ENCODE results near the gene RAB9A.

Gene RAB9A

DNA sequence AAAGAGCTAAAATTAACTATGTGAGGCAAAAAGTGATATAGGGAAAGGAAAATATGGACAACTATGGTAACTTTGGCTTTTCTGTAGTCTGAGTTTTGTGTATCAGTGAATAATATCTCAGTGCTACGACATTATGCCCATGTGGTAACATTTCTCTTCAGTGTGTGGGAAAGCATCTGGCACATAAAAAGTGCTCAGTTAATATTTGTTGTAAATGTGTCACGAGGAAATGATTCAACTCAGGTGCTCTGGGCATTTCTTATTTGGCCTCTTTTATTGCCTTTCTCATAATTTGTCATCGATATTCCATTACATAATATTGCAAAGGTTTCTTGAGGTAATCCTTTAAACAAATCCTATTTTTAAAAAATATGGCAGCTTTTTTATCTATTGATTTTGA is 63.2 kb downstream of the RAB9A start:
- DNase-seq = no peak

DNA sequence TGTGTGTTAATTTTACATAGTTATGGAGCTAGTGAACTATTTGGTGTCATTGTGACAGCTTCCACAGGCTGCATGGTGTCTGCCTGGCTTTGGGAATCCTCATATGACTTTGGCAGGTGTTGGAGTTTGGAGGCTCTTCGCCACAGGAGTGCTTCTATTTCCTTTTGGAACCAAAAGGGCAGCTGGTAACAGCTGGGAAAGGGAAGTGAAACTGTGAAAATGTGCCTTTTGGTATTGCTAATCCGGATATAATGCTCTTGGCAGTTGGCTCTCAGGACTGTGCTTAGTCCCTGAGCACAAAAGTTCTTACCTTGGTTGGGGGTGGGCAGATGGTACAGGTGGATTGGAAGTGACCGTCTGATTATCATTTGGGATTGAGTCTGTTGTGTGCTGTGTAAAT is 63.7 kb downstream of the RAB9A start:
- DNase-seq = peak in 1 of 2 experiments; percentile 12

DNA sequence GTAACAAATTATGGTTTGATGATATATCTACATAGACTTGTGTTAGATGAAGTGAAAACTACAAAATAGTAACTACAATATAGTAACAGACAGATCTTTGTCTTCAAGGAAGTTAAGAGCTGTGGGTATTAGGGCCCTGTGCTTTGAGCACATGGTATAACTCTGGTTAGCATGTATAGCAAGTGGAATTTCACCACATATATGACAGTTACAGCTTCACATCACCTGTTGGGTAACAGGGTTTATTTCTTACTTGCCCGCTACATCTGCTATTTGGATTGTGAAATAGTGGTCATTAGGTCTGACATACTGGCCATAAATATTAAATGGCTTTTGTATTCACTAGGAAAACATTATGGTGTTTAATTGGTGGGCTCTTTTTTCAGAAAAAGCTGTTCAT is 65.8 kb downstream of the RAB9A start:
- DNase-seq = no peak

- DNase-seq = no peak
These were observed 66.3 kb downstream of the RAB9A start for GRCh38 chrX:13755254-13755653.

GRCh38 chrX:13756381-13756780 is 67.5 kb downstream of the RAB9A start:
- no peak for DNase-seq

DNA sequence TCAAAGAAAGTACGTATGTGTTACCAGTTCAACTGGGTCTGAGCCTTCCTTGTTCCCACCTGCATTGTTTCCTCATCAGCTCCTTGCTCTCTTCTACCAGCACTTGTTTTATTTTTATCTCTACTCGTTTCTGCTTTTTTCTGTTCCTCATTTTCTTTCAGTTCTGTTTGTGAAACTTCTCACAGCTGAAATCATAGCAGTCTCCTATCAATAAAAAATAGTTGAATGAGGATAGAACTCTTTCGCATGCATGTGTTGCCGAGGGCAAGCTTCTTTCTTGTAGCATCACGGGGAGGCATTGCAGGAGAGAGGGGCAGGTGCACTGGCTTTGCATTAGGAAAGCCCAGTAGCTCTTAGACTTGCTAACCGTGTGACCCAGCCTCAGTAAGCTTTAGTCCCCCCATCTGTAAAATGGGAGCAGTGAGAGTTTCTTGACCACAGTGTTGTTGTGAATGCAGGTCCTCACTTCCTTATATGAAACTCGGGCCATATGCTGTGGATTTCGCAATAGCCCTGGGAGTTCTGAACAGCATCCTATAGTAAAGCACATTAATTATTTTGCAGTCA is 70.3 kb downstream of the RAB9A start:
- no peak for DNase-seq

All from NCI-H2081 (cell line).